Measurements from ENCODE around the gene ADM2. TPM values are rescaled to one million over a fixed set of nuclear protein-coding genes. Genes with fewer than 3 reads are reported as not detected.

Gene ADM2
- total RNA-seq, 1 donor from 2014 or later, result 23.0 TPM

DNA sequence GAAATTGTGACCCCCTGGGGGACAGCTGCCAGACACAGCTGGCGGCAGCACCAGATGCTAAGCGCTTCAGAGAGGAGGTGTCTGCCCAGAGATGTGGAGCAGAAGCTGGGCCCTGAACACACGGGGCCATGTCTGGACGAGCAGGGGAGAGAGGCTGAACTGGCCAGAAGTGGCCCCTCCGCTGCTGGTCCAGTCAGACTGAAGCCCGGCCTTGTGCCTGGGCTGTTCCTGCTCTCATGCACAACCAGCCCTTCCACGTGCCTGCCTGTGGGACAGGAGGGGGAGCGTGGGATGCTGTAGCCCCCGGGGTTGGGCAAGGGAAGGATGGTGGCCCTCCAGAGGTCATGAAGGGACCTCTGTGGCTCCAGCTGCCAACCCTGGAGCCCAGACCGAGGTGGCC, 1.8 kb downstream of the ADM2 start:
- H3K36me3 Mint-ChIP-seq (ENCODE audit: low read depth, unreplicated experiment), result peaks cover 8% of the 10 kb centered on the region
- Histone ChIP-seq H3K4me3 (ENCODE audit: insufficient read depth, low read depth, low read length) (no peak overlapping the region), H3K79me2 (ENCODE audit: insufficient read depth, low read length) (no peaks in the 10 kb centered on the region), H3K9me3 (ENCODE audit: insufficient read depth, low read depth, low read length) (no peaks in the 10 kb centered on the region), H2AFZ (ENCODE audit: low read depth, low read length) (no peak overlapping the region), H3K4me1 (ENCODE audit: insufficient read depth, low read length) (peaks cover 7% of the 10 kb centered on the region), H3K4me2 (ENCODE audit: low read length) (no peak overlapping the region), H3K27me3 (ENCODE audit: insufficient read depth, low read length) (peaks cover 17% of the 10 kb centered on the region), H3K9ac (ENCODE audit: low read length) (no peak overlapping the region), H3K36me3 (ENCODE audit: insufficient read depth, low read length) (no peaks in the 10 kb centered on the region), H4K20me1 (ENCODE audit: insufficient read depth, low read length) (no peaks in the 10 kb centered on the region), H3K27ac (ENCODE audit: low read depth, low read length) (no peak overlapping the region)
- TF ChIP-seq, protein P1, sequence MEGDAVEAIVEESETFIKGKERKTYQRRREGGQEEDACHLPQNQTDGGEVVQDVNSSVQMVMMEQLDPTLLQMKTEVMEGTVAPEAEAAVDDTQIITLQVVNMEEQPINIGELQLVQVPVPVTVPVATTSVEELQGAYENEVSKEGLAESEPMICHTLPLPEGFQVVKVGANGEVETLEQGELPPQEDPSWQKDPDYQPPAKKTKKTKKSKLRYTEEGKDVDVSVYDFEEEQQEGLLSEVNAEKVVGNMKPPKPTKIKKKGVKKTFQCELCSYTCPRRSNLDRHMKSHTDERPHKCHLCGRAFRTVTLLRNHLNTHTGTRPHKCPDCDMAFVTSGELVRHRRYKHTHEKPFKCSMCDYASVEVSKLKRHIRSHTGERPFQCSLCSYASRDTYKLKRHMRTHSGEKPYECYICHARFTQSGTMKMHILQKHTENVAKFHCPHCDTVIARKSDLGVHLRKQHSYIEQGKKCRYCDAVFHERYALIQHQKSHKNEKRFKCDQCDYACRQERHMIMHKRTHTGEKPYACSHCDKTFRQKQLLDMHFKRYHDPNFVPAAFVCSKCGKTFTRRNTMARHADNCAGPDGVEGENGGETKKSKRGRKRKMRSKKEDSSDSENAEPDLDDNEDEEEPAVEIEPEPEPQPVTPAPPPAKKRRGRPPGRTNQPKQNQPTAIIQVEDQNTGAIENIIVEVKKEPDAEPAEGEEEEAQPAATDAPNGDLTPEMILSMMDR (IDR thresholded peaks at IDR 0.05; ENCODE audit: insufficient read depth, low read depth, low read length), result no peak
- TF ChIP-seq EZH2 (IDR thresholded peaks at IDR 0.05; ENCODE audit: insufficient read depth, low read length), result no peak
- DNase-seq (ENCODE audit: low read depth) (no peak), FAIRE-seq (no peak)
- peak overlapping the region; percentile 72 for H3K4me3 Mint-ChIP-seq (ENCODE audit: unreplicated experiment)
- no peak overlapping the region for H3K27ac Mint-ChIP-seq (ENCODE audit: unreplicated experiment)
- peaks cover 6% of the 10 kb centered on the region for H3K4me1 Mint-ChIP-seq (ENCODE audit: low read depth, unreplicated experiment)
- H3K9me3 Mint-ChIP-seq (ENCODE audit: unreplicated experiment), result peaks cover 3% of the 10 kb centered on the region
- H3K27me3 Mint-ChIP-seq (ENCODE audit: low read depth, unreplicated experiment), result peaks cover 22% of the 10 kb centered on the region

DNA sequence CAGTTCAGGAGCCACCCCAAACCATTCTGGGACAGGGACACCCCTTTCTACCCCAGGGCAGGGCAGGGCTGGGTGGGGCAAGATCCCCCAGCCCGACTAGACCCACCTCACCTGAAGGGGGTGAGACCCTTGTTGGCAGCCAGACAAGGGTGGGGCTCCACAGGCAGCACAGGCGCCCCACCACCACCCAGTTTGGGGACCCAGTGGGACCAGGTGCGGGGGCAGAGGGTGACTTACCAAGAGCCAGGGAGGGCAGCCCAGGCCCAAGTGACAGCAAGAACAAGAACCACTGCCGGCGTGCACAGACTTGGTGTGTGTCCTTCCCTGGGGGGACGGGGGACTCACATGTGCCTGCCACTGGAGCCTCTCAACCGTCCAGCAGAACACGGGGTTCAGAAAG, 2.2 kb downstream of the ADM2 start:
- Mint-ChIP-seq H3K36me3 (ENCODE audit: low read depth, unreplicated experiment) (peaks cover 8% of the 10 kb centered on the region), H3K27ac (ENCODE audit: unreplicated experiment) (no peak overlapping the region), H3K9me3 (ENCODE audit: unreplicated experiment) (peaks cover 3% of the 10 kb centered on the region), H3K4me1 (ENCODE audit: low read depth, unreplicated experiment) (peaks cover 6% of the 10 kb centered on the region), H3K4me3 (ENCODE audit: unreplicated experiment) (no peak overlapping the region), H3K27me3 (ENCODE audit: low read depth, unreplicated experiment) (peaks cover 22% of the 10 kb centered on the region)
- no peak for DNase-seq (ENCODE audit: low read depth)
- no peak overlapping the region for H3K27ac ChIP-seq (ENCODE audit: low read depth, low read length)
- TF ChIP-seq, protein P1 (IDR thresholded peaks at IDR 0.05; ENCODE audit: insufficient read depth, low read depth, low read length), result no peak
- TF ChIP-seq EZH2 (IDR thresholded peaks at IDR 0.05; ENCODE audit: insufficient read depth, low read length), result no peak
- no peak overlapping the region for H2AFZ ChIP-seq (ENCODE audit: low read depth, low read length)
- FAIRE-seq, result no peak
- no peaks in the 10 kb centered on the region for H3K9me3 ChIP-seq (ENCODE audit: insufficient read depth, low read depth, low read length)
- H3K9ac ChIP-seq (ENCODE audit: low read length), result no peak overlapping the region
- H3K4me1 ChIP-seq (ENCODE audit: insufficient read depth, low read length), result peaks cover 7% of the 10 kb centered on the region
- H3K4me2 ChIP-seq (ENCODE audit: low read length), result no peak overlapping the region
- peaks cover 17% of the 10 kb centered on the region for H3K27me3 ChIP-seq (ENCODE audit: insufficient read depth, low read length)
- H4K20me1 ChIP-seq (ENCODE audit: insufficient read depth, low read length), result no peaks in the 10 kb centered on the region
- no peak overlapping the region for H3K4me3 ChIP-seq (ENCODE audit: insufficient read depth, low read depth, low read length)
- H3K79me2 ChIP-seq (ENCODE audit: insufficient read depth, low read length), result no peaks in the 10 kb centered on the region
- H3K36me3 ChIP-seq (ENCODE audit: insufficient read depth, low read length), result no peaks in the 10 kb centered on the region

DNA sequence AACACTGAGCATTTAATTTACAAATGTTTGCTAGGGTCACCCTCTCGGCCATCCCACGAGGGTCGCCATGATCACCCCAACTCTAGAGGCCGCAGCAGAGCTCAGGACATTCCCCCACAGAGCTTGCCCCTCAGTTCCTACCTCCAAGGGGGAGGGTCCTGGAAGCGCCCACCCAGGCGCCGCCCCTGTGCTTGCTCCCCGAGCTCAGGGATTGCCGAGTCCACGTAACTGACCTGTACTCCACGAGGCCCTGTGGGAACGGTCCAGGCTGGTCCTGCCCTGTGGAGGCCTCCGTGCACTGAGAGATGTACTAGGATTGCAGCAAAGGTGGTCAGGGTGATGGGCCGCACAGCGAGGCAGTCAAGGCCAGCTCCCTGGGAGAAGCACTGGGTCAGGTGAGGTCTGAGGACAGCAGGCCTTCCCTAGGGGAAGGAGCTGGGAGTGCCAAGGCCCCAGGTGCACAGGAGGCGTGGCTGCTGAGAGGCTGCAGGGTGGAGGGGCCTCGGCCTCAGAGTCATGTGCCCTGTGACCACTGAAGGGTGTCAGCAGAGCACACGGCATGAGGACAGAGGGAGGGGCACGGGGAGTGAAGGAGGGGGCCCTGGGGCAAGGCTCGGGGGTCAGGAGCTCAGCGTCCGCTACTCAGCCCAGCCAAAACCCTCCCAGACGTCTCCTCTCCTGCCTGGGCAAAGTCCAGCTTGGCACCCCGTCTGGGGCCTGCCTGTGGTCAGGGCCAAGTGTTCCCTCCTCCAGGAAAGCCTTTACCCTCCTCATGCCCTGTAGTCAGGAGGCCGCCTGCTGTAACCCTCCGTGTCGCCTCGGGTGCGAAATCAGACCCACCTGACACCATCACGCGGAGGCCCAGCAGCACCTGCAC, 2.9 kb downstream of the ADM2 start:
- H3K36me3 Mint-ChIP-seq (ENCODE audit: low read depth, unreplicated experiment), result peaks cover 8% of the 10 kb centered on the region
- H4K20me1 ChIP-seq (ENCODE audit: insufficient read depth, low read length), result no peaks in the 10 kb centered on the region
- no peaks in the 10 kb centered on the region for H3K9me3 ChIP-seq (ENCODE audit: insufficient read depth, low read depth, low read length)
- peaks cover 3% of the 10 kb centered on the region for H3K9me3 Mint-ChIP-seq (ENCODE audit: unreplicated experiment)
- FAIRE-seq, result no peak
- no peak overlapping the region for H2AFZ ChIP-seq (ENCODE audit: low read depth, low read length)
- H3K36me3 ChIP-seq (ENCODE audit: insufficient read depth, low read length), result no peaks in the 10 kb centered on the region
- H3K27me3 ChIP-seq (ENCODE audit: insufficient read depth, low read length), result peaks cover 17% of the 10 kb centered on the region
- peaks cover 18% of the 10 kb centered on the region for H3K27me3 Mint-ChIP-seq (ENCODE audit: low read depth, unreplicated experiment)
- no peak overlapping the region for H3K4me3 Mint-ChIP-seq (ENCODE audit: unreplicated experiment)
- H3K4me1 ChIP-seq (ENCODE audit: insufficient read depth, low read length), result peaks cover 7% of the 10 kb centered on the region
- H3K4me1 Mint-ChIP-seq (ENCODE audit: low read depth, unreplicated experiment), result peaks cover 6% of the 10 kb centered on the region
- H3K4me3 ChIP-seq (ENCODE audit: insufficient read depth, low read depth, low read length), result no peak overlapping the region
- no peak for DNase-seq (ENCODE audit: low read depth)
- no peak overlapping the region for H3K9ac ChIP-seq (ENCODE audit: low read length)
- H3K79me2 ChIP-seq (ENCODE audit: insufficient read depth, low read length), result no peaks in the 10 kb centered on the region
- no peak overlapping the region for H3K4me2 ChIP-seq (ENCODE audit: low read length)
- TF ChIP-seq EZH2 (IDR thresholded peaks at IDR 0.05; ENCODE audit: insufficient read depth, low read length), result no peak
- TF ChIP-seq, protein P1 (IDR thresholded peaks at IDR 0.05; ENCODE audit: insufficient read depth, low read depth, low read length), result no peak
- H3K27ac Mint-ChIP-seq (ENCODE audit: unreplicated experiment), result no peak overlapping the region
- H3K27ac ChIP-seq (ENCODE audit: low read depth, low read length), result no peak overlapping the region
